Smooth muscle cell (in vitro differentiated cells): ENCODE data around the gene PPP1CB. TPM values are rescaled to one million over a fixed set of nuclear protein-coding genes. Genes with fewer than 3 reads are reported as not detected.

ENCODE experiments used
- DNase-seq: peaks from one replicate; lab custom pipeline; 2025; ENCODE audit not compliant: unreplicated experiment; lab: John Stamatoyannopoulos, UW
- H2AFZ ChIP-seq: fragments of 200-600 bp; sonication (generic); 2 replicates; pipeline ENCODE4 v1.6.0; 2016; ENCODE audit warnings: antibody characterized with exemption, low read depth, mild to moderate bottlenecking
- H3F3A ChIP-seq: fragments of 200-600 bp; sonication (generic); 2 replicates; pipeline ENCODE4 v1.6.0; 2017; ENCODE audit warnings: antibody characterized with exemption, low read depth
- H3K27ac ChIP-seq: fragments of 200-600 bp; sonication (generic); 2 replicates; pipeline ENCODE4 v1.5.1; 2016; ENCODE audit warnings: low read depth, mild to moderate bottlenecking
- H3K27me3 ChIP-seq: fragments of 200-600 bp; sonication (generic); 2 replicates; pipeline ENCODE4 v1.6.1; 2016; ENCODE audit warnings: low read depth, mild to moderate bottlenecking
- H3K36me3 ChIP-seq: fragments of 200-600 bp; sonication (generic); 2 replicates; pipeline ENCODE4 v1.5.1; 2016; ENCODE audit warnings: low read depth
- H3K4me1 ChIP-seq: fragments of 200-600 bp; sonication (generic); 2 replicates; pipeline ENCODE4 v1.5.1; 2016; ENCODE audit warnings: low read depth
- H3K4me2 ChIP-seq: fragments of 200-600 bp; sonication (generic); 2 replicates; pipeline ENCODE4 v1.6.0; 2016; ENCODE audit warnings: mild to moderate bottlenecking
- H3K4me3 ChIP-seq: fragments of 200-600 bp; sonication (generic); 2 replicates; pipeline ENCODE4 v1.5.1; 2016; ENCODE audit warnings: mild to moderate bottlenecking
- H3K79me2 ChIP-seq: fragments of 200-600 bp; sonication (generic); 2 replicates; pipeline ENCODE4 v1.6.0; 2016; ENCODE audit warnings: low read depth, mild to moderate bottlenecking
- H3K9ac ChIP-seq: fragments of 200-600 bp; sonication (generic); 2 replicates; pipeline ENCODE4 v1.6.0; 2016; ENCODE audit warnings: low read depth
- H3K9me3 ChIP-seq: fragments of 200-600 bp; sonication (generic); replicated peaks from 2 replicates; pipeline ENCODE4 v1.5.1; 2016; ENCODE audit warnings: low read depth
- H4K20me1 ChIP-seq: fragments of 200-600 bp; sonication (generic); 2 replicates; pipeline ENCODE4 v1.6.0; 2016; ENCODE audit warnings: low read depth
- CTCF ChIP-seq: fragments of 200-600 bp; sonication (generic); IDR thresholded peaks from 2 replicates; pipeline ENCODE4 v1.5.1; 2017; ENCODE audit warnings: borderline replicate concordance, mild to moderate bottlenecking, antibody characterized with exemption; ENCODE audit not compliant: insufficient read depth, poor library complexity, severe bottlenecking
- WGBS: methylation state at CpG from one replicate; pipeline ENCODE4 v1.1.7; 2016; ENCODE audit warnings: low lambda C conversion rate; 5-methylcytosine and 5-hydroxymethylcytosine counted together
- polyA plus RNA-seq: library from polyadenylated mRNA; unstranded; fragments of >200 nt; fragmentation: Nextera tagmentation; extraction: Ambion mirVana; gene quantifications from 2 replicates; pipeline ENCODE4 v1.2.1, GENCODE V29; 2016
- total RNA-seq: library from RNA; depleted of rRNA; stranded (reverse); fragments of >200 nt; gene quantifications from 2 replicates; pipeline ENCODE4 v1.2.3, GENCODE V29; 2014

The PPP1CB gene
- total and polyA plus RNA-seq, 2 experiments from 2014 or later: 66.8 to 193 TPM

- H3K79me2 ChIP-seq: peaks cover 26% of the 10 kb centered on the region
- no peak overlapping the region for H3K27ac ChIP-seq
- H3K4me2 ChIP-seq: no peak overlapping the region
- 99% methylated on average over 6 of the region's 6 CpGs for WGBS
- peaks cover 4% of the 10 kb centered on the region for H3F3A ChIP-seq
- TF ChIP-seq CTCF: no peak
- H4K20me1 ChIP-seq: peaks cover 23% of the 10 kb centered on the region
- peaks cover 3% of the 10 kb centered on the region for H3K4me1 ChIP-seq
- no peak for DNase-seq
- no peak overlapping the region for H3K9ac ChIP-seq
- H3K4me3 ChIP-seq: no peak overlapping the region
- H2AFZ ChIP-seq: no peak overlapping the region
- no peaks in the 10 kb centered on the region for H3K36me3 ChIP-seq
- H3K9me3 ChIP-seq: no peaks in the 10 kb centered on the region
- H3K27me3 ChIP-seq: no peaks in the 10 kb centered on the region
These were observed 2.1 kb upstream of the PPP1CB start for GRCh38 chr2:28749526-28749925.

- Histone ChIP-seq H3K36me3 (no peaks in the 10 kb centered on the region), H3K4me1 (peaks cover 12% of the 10 kb centered on the region), H3K27ac (peak overlapping the region; percentile 96), H3K4me2 (peak overlapping the region; percentile 98), H2AFZ (peak overlapping the region; percentile 78), H3K79me2 (peaks cover 37% of the 10 kb centered on the region), H3K9ac (peak overlapping the region; percentile 99), H3K27me3 (no peaks in the 10 kb centered on the region), H4K20me1 (peaks cover 34% of the 10 kb centered on the region), H3K9me3 (no peaks in the 10 kb centered on the region), H3K4me3 (peak overlapping the region; percentile 98), H3F3A (peaks cover 4% of the 10 kb centered on the region)
- DNase-seq: no peak
- TF ChIP-seq CTCF: no peak
- 27% methylated on average over 14 of the region's 14 CpGs for WGBS
These were observed 1.0 kb upstream of the PPP1CB start for GRCh38 chr2:28750316-28751251.

GRCh38 chr2:28751956-28752630 is 463 bp downstream of the PPP1CB start:
- peak overlapping the region; percentile 98 for H3K4me3 ChIP-seq
- H3K4me1 ChIP-seq: peaks cover 25% of the 10 kb centered on the region
- H3K79me2 ChIP-seq: peaks cover 52% of the 10 kb centered on the region
- H3K9me3 ChIP-seq: no peaks in the 10 kb centered on the region
- no peaks in the 10 kb centered on the region for H3K36me3 ChIP-seq
- no peaks in the 10 kb centered on the region for H3K27me3 ChIP-seq
- under 1% methylated on average over 40 of the region's 78 CpGs for WGBS
- peak overlapping the region; percentile 52 for H2AFZ ChIP-seq
- peak overlapping the region; percentile 98 for H3K4me2 ChIP-seq
- no peak for TF ChIP-seq CTCF
- no peak for DNase-seq
- peak overlapping the region; percentile 96 for H3K27ac ChIP-seq
- peaks cover 49% of the 10 kb centered on the region for H4K20me1 ChIP-seq
- H3F3A ChIP-seq: peaks cover 4% of the 10 kb centered on the region
- H3K9ac ChIP-seq: peak overlapping the region; percentile 99
